Glutamatergic neuron (in vitro differentiated cells): ENCODE measurements around the gene FOXP3. TPM values are rescaled to one million over a fixed set of nuclear protein-coding genes. Genes with fewer than 3 reads are reported as not detected.

ENCODE experiments used
- DNase-seq: peaks from one replicate; pipeline ENCODE4 v3.0.0; 2022
- H3K27ac Mint-ChIP-seq: one replicate; pipeline ENCODE4 v1.8.0; 2020; ENCODE audit warnings: mild to moderate bottlenecking, mixed read lengths, inconsistent platforms; ENCODE audit not compliant: unreplicated experiment
- H3K27me3 Mint-ChIP-seq: one replicate; pipeline ENCODE4 v1.8.0; 2020; ENCODE audit warnings: mild to moderate bottlenecking, moderate library complexity, mixed read lengths, inconsistent platforms; ENCODE audit not compliant: unreplicated experiment
- H3K36me3 Mint-ChIP-seq: one replicate; pipeline ENCODE4 v1.8.0; 2020; ENCODE audit warnings: mild to moderate bottlenecking, mixed read lengths, inconsistent platforms; ENCODE audit not compliant: unreplicated experiment
- H3K4me1 Mint-ChIP-seq: one replicate; pipeline ENCODE4 v1.8.0; 2020; ENCODE audit warnings: mild to moderate bottlenecking, low read depth, mixed read lengths, inconsistent platforms; ENCODE audit not compliant: unreplicated experiment
- H3K4me3 Mint-ChIP-seq: one replicate; pipeline ENCODE4 v1.8.0; 2020; ENCODE audit warnings: mild to moderate bottlenecking, mixed read lengths, inconsistent platforms; ENCODE audit not compliant: unreplicated experiment
- H3K9me3 Mint-ChIP-seq: one replicate; pipeline ENCODE4 v1.8.0; 2020; ENCODE audit warnings: mild to moderate bottlenecking, moderate library complexity, mixed read lengths, inconsistent platforms; ENCODE audit not compliant: unreplicated experiment
- total RNA-seq: library from RNA; stranded (reverse); fragmentation: NEBNext Ultra II Directional; extraction: Animal tissue kit (Norgen Biotek cat#: 25700); gene quantifications from one replicate; pipeline ENCODE4 v1.2.1, GENCODE V29; 2021; ENCODE audit not compliant: unreplicated experiment
- TF ChIP-seq, protein P1 (sequence below): fragments of 200-600 bp; sonication (generic); IDR thresholded peaks from one replicate; pipeline ENCODE4 v1.5.0; 2021; ENCODE audit not compliant: partially characterized antibody, unreplicated experiment

The FOXP3 gene
- total RNA-seq, 1 donor from 2014 or later, result 0.78 TPM

DNA sequence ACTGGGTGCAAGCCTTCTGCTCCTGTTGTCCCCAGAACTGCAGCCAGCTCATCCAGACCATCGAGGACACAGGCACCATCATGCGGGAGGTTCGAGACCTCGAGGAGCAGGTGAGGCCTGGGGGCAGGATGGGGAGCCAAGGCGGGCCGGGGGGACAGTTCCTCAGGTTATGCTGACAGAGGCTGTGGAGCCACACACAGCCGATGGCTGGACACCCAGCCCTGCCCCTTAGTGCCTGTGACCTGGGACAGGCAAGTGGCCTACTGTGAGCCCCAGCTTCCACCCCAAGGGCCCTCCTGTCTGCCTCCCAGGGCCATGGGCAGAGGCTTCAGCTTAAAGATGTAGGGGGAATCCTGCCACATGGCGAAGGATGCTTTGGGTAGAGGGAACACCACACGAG, 14.9 kb downstream of the FOXP3 start:
- no peak overlapping the region for H3K27ac Mint-ChIP-seq
- H3K9me3 Mint-ChIP-seq, result no peaks in the 10 kb centered on the region
- H3K36me3 Mint-ChIP-seq, result no peaks in the 10 kb centered on the region
- TF ChIP-seq, protein P1, sequence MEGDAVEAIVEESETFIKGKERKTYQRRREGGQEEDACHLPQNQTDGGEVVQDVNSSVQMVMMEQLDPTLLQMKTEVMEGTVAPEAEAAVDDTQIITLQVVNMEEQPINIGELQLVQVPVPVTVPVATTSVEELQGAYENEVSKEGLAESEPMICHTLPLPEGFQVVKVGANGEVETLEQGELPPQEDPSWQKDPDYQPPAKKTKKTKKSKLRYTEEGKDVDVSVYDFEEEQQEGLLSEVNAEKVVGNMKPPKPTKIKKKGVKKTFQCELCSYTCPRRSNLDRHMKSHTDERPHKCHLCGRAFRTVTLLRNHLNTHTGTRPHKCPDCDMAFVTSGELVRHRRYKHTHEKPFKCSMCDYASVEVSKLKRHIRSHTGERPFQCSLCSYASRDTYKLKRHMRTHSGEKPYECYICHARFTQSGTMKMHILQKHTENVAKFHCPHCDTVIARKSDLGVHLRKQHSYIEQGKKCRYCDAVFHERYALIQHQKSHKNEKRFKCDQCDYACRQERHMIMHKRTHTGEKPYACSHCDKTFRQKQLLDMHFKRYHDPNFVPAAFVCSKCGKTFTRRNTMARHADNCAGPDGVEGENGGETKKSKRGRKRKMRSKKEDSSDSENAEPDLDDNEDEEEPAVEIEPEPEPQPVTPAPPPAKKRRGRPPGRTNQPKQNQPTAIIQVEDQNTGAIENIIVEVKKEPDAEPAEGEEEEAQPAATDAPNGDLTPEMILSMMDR, result no peak
- no peak overlapping the region for H3K4me3 Mint-ChIP-seq
- no peak for DNase-seq
- H3K4me1 Mint-ChIP-seq, result no peaks in the 10 kb centered on the region
- H3K27me3 Mint-ChIP-seq, result peaks cover 8% of the 10 kb centered on the region

DNA sequence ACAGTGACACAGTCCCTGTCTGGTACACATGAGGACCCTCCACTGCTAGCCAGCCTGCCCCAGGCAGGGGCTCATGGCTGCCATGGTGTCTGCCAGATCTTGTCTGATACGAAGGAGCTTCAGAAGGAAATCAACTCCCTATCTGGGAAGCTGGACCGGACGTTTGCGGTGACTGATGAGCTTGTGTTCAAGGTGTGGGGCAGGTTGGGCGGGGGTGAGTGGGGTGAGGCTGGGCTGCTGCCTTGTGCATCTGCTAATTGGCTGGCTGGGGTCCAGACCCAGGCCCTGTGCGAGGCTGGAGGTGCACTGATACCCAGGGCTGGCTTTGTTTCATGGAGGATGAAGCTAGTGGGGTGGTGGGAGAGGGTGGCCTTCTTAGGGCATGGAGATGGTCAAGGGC, 15.4 kb downstream of the FOXP3 start:
- no peaks in the 10 kb centered on the region for H3K36me3 Mint-ChIP-seq
- H3K27ac Mint-ChIP-seq, result no peak overlapping the region
- H3K4me3 Mint-ChIP-seq, result no peak overlapping the region
- TF ChIP-seq, protein P1, result no peak
- H3K4me1 Mint-ChIP-seq, result no peaks in the 10 kb centered on the region
- H3K9me3 Mint-ChIP-seq, result no peaks in the 10 kb centered on the region
- DNase-seq, result no peak
- peaks cover 8% of the 10 kb centered on the region for H3K27me3 Mint-ChIP-seq

DNA sequence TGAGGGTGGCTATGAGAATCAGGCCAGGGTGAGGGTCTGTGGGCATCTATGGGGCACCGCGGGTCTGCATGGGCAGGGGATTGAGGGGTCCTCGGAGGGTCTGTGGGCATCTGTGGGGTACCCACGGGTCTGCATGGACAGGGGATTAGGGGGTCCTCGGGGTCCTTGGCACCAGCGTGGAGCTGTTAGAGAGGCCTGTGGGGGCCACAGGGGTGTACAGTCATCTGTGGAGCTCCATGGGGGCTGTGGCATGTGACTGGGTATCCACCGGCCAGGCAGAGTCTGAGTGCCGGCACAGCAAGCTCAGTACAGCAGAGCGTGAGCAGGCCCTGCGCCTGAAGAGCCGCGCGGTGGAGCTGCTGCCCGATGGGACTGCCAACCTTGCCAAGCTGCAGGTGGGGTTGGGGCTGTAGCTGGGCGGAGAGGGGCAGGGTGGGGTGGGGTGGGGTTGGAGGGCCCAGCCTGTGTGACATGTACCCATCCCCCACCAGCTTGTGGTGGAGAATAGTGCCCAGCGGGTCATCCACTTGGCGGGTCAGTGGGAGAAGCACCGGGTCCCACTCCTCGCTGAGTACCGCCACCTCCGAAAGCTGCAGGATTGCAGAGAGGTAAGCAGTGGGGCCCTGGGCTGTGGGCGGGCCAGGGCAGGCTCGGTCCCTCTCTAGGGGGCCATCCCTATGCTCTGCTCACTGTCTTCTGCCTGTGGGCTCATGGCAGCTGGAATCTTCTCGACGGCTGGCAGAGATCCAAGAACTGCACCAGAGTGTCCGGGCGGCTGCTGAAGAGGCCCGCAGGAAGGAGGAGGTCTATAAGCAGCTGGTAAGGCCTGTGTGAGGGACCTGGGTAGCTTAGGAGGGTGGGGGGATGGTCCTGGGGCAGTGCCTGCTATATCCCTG, 16.3 kb downstream of the FOXP3 start:
- no peak overlapping the region for H3K27ac Mint-ChIP-seq
- DNase-seq, result no peak
- TF ChIP-seq, protein P1, result no peak
- no peaks in the 10 kb centered on the region for H3K4me1 Mint-ChIP-seq
- peaks cover 9% of the 10 kb centered on the region for H3K27me3 Mint-ChIP-seq
- H3K9me3 Mint-ChIP-seq, result no peaks in the 10 kb centered on the region
- no peaks in the 10 kb centered on the region for H3K36me3 Mint-ChIP-seq
- H3K4me3 Mint-ChIP-seq, result no peak overlapping the region

DNA sequence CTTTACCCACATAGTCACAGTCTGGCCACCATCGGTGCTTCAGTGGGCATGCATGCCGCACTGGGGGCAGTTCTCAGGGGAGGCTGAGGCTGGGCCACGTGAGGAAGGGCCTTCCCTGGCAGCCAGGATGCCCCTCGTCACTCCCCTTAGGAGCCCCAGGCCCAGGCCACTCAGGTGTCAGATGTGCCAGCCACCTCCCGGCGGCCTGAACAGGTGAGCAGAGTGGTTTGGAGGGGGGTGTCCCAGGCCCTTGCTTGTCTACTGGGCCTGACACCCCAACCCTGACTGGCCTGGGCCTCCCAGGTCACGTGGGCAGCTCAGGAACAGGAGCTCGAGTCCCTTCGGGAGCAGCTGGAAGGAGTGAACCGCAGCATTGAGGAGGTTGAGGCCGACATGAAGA, 17.2 kb downstream of the FOXP3 start:
- TF ChIP-seq, protein P1, result no peak
- Mint-ChIP-seq H3K4me1 (no peaks in the 10 kb centered on the region), H3K27me3 (peaks cover 7% of the 10 kb centered on the region), H3K36me3 (no peaks in the 10 kb centered on the region), H3K9me3 (no peaks in the 10 kb centered on the region), H3K4me3 (no peak overlapping the region), H3K27ac (no peak overlapping the region)
- no peak for DNase-seq

DNA sequence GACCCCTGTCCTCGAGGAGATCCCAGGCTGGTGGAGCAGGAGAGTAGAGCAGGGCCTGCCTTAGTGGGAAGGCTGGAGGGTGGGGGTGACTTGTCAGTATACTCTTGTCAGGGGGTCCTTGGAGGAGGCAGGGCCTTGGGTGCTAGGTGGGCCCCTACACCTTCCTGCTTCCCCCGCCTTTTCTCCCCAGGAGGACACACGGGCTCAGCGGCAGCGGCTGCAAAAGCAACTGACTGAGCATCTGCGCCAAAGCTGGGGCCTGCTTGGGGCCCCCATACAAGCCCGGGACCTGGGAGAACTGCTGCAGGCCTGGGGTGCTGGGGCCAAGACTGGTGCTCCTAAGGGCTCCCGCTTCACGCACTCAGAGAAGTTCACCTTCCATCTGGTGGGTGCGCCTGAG, 18.0 kb downstream of the FOXP3 start:
- no peak overlapping the region for H3K27ac Mint-ChIP-seq
- H3K27me3 Mint-ChIP-seq, result peaks cover 3% of the 10 kb centered on the region
- H3K4me1 Mint-ChIP-seq, result no peaks in the 10 kb centered on the region
- TF ChIP-seq, protein P1, result no peak
- no peak overlapping the region for H3K4me3 Mint-ChIP-seq
- H3K9me3 Mint-ChIP-seq, result no peaks in the 10 kb centered on the region
- no peaks in the 10 kb centered on the region for H3K36me3 Mint-ChIP-seq
- no peak for DNase-seq
